Measurements from ENCODE around the gene BANK1. TPM values are rescaled to one million over a fixed set of nuclear protein-coding genes. Genes with fewer than 3 reads are reported as not detected.

The BANK1 gene
- polyA plus RNA-seq, 1 of the 3 experiments (the other 2 are of a cell fraction), result not detected

DNA sequence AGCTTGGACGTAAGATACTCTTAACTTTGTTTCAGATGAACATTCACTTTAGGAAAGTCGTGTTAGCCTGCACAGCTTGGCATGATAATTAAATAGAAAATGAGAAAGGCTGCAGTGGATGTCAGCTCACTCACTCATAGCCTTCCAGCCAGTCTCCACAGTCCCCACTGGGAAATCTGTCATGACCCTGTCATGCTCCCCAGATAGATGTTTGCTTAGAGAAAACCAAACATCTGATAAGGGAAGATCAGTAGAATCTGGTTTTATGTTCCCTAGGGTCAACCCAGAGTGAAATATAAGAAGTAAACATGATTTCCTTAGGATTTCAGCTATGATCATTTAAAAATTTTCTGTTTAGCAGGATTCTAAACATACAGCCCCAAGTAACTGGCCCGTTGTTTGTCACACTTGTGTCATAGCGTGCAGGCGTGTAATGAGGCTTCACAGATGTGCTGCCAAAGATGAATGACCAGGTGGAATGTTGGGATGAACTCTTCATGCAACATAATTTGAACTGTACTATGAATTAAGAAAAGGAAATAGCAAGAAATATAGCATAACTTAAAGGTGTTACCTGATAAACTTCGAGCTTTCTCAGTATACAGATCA is 180.1 kb downstream of the BANK1 start:
- POLR2A ChIA-PET, result no interaction called here
- Histone ChIP-seq H3K9me3 (no peaks in the 10 kb centered on the region), H3K27me3 (ENCODE audit: insufficient read depth) (no peaks in the 10 kb centered on the region), H3K36me3 (replicated peaks in 1 of 2; ENCODE audit: control insufficient read depth in 1 of 2, insufficient read depth in 2 of 2, low read length in 1 of 2) (no peaks in the 10 kb centered on the region), H3K9me2 (no peaks in the 10 kb centered on the region), H2AFZ (ENCODE audit: low read depth) (no peak overlapping the region), H3K79me2 (ENCODE audit: insufficient read depth) (no peaks in the 10 kb centered on the region), H3K4me3 (ENCODE audit: low read depth in 2 of 2, low read length in 1 of 2) (no peak overlapping the region), H3K27ac (ENCODE audit: low read depth in 2 of 2, low read length in 1 of 2) (no peak overlapping the region), H3K4me2 (no peak overlapping the region), H3K4me1 (ENCODE audit: control insufficient read depth in 1 of 2, insufficient read depth in 2 of 2, low read depth in 1 of 2, low read length in 1 of 2) (no peaks in the 10 kb centered on the region; a peak in 2 of 4 replicates), H3F3A (replicated peaks; ENCODE audit: insufficient read depth) (no peaks in the 10 kb centered on the region), H3K9ac (no peak overlapping the region), H4K20me1 (ENCODE audit: insufficient read depth) (no peaks in the 10 kb centered on the region)
- CTCF ChIA-PET, result no interaction called here
- no peak for DNase-seq
- WGBS (ENCODE audit: low lambda C conversion rate), result 74% methylated on average over 6 of the region's 6 CpGs
- TF ChIP-seq CHD2 (IDR thresholded peaks at IDR 0.05; ENCODE audit: low read length, partially characterized antibody), result no peak
- no peak for TF ChIP-seq MAX (IDR thresholded peaks at IDR 0.05; ENCODE audit: low read depth)
- no peak for TF ChIP-seq RFX5 (IDR thresholded peaks at IDR 0.05; ENCODE audit: low read length)
- TF ChIP-seq SIN3A (IDR thresholded peaks at IDR 0.05; ENCODE audit: borderline replicate concordance, low read depth, low read length), result no peak
- TF ChIP-seq, protein P1, sequence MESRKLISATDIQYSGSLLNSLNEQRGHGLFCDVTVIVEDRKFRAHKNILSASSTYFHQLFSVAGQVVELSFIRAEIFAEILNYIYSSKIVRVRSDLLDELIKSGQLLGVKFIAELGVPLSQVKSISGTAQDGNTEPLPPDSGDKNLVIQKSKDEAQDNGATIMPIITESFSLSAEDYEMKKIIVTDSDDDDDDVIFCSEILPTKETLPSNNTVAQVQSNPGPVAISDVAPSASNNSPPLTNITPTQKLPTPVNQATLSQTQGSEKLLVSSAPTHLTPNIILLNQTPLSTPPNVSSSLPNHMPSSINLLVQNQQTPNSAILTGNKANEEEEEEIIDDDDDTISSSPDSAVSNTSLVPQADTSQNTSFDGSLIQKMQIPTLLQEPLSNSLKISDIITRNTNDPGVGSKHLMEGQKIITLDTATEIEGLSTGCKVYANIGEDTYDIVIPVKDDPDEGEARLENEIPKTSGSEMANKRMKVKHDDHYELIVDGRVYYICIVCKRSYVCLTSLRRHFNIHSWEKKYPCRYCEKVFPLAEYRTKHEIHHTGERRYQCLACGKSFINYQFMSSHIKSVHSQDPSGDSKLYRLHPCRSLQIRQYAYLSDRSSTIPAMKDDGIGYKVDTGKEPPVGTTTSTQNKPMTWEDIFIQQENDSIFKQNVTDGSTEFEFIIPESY (IDR thresholded peaks at IDR 0.05; ENCODE audit: borderline replicate concordance, low read depth), result no peak
- no peak for TF ChIP-seq RAD21 (IDR thresholded peaks at IDR 0.05; ENCODE audit: low read length)
- TF ChIP-seq TAF1 (IDR thresholded peaks at IDR 0.05; ENCODE audit: borderline replicate concordance, low read depth, low read length), result no peak
- TF ChIP-seq GABPA (IDR thresholded peaks at IDR 0.05; ENCODE audit: low read depth), result no peak
- no peak for TF ChIP-seq ELF1 (IDR thresholded peaks at IDR 0.05)
- TF ChIP-seq NRF1 (IDR thresholded peaks at IDR 0.05; ENCODE audit: low read depth, low read length), result no peak
- no peak for TF ChIP-seq FOXM1 (IDR thresholded peaks at IDR 0.05; ENCODE audit: low read depth)
- no peak for TF ChIP-seq MXI1 (IDR thresholded peaks at IDR 0.05; ENCODE audit: low read depth, low read length)
- TF ChIP-seq, protein P2, sequence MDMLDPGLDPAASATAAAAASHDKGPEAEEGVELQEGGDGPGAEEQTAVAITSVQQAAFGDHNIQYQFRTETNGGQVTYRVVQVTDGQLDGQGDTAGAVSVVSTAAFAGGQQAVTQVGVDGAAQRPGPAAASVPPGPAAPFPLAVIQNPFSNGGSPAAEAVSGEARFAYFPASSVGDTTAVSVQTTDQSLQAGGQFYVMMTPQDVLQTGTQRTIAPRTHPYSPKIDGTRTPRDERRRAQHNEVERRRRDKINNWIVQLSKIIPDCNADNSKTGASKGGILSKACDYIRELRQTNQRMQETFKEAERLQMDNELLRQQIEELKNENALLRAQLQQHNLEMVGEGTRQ (IDR thresholded peaks at IDR 0.05; ENCODE audit: borderline replicate concordance, low read depth, low read length), result no peak

DNA sequence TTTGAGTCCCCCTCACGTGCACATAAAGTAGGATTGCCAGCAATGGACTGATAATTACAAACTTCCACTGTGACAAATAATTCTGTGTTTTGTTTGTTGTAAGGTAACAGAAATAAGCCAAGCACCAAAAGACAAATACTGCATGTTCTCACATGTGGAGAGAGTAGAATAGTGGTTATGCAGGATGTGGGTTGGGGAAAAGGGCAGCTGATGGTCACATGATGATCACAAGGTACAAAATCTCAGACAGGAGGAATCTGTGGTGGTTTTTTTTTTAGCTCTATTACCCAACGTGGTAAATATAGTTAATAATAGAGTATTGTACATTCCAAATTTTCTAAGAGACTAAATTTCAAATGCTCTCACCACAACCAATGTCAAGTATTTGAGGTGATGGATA is 182.3 kb downstream of the BANK1 start:
- WGBS (ENCODE audit: low lambda C conversion rate), result 83% methylated on average over 2 of the region's 2 CpGs
- no peak overlapping the region for H3K4me2 ChIP-seq
- DNase-seq, result no peak
- no peaks in the 10 kb centered on the region for H3K27me3 ChIP-seq (ENCODE audit: insufficient read depth)
- H3K9me2 ChIP-seq, result no peaks in the 10 kb centered on the region
- no peak overlapping the region for H3K27ac ChIP-seq (ENCODE audit: low read depth in 2 of 2, low read length in 1 of 2)
- no peaks in the 10 kb centered on the region for H3K36me3 ChIP-seq (replicated peaks in 1 of 2; ENCODE audit: control insufficient read depth in 1 of 2, insufficient read depth in 2 of 2, low read length in 1 of 2)
- no peak overlapping the region for H3K9ac ChIP-seq
- ChIA-PET POLR2A (no interaction called here), CTCF (interaction anchor here (0.7 to 1.0 kb wide), 2 partner anchors 12 to 16 kb away, joined by 3 read pairs; no protein-coding TSS in a partner anchor)
- no peak overlapping the region for H3K4me3 ChIP-seq (ENCODE audit: low read depth in 2 of 2, low read length in 1 of 2)
- H2AFZ ChIP-seq (ENCODE audit: low read depth), result no peak overlapping the region
- no peaks in the 10 kb centered on the region for H4K20me1 ChIP-seq (ENCODE audit: insufficient read depth)
- TF ChIP-seq USF1 (IDR thresholded peaks at IDR 0.05; ENCODE audit: borderline replicate concordance, low read depth) (peak; percentile 20; the same call in 1 of the 2 replicates), EP300 (IDR thresholded peaks at IDR 0.05; ENCODE audit: borderline replicate concordance in 1 of 2, low read depth in 1 of 2, low read length in 1 of 2) (no peak)
- no peaks in the 10 kb centered on the region for H3K79me2 ChIP-seq (ENCODE audit: insufficient read depth)
- H3F3A ChIP-seq (replicated peaks; ENCODE audit: insufficient read depth), result peaks cover 7% of the 10 kb centered on the region
- H3K4me1 ChIP-seq (ENCODE audit: control insufficient read depth in 1 of 2, insufficient read depth in 2 of 2, low read depth in 1 of 2, low read length in 1 of 2), result peaks cover 2 to 5% of the 10 kb centered on the region in 2 experiments
- H3K9me3 ChIP-seq, result no peaks in the 10 kb centered on the region
